NCI-H748 (cell line): Measurements from ENCODE around the gene CITED4.

Experiments used
- DNase-seq: peaks from one replicate; lab custom pipeline; 2025; ENCODE audit not compliant: unreplicated experiment; lab: John Stamatoyannopoulos, UW

CITED4 gene

GRCh38 chr1:40815420-40815819, 46.7 kb downstream of the CITED4 start:
- DNase-seq, result no peak
